HEK293 (cell line): ENCODE results near the gene SKI.

Source experiments
- CTCF ChIA-PET: fragments of 350-600 bp; formaldehyde crosslinking; extraction: SDS; loops from one replicate; lab custom pipeline; 2021; ENCODE audit warnings: antibody characterized with exemption; lab: Yijun Ruan, JAX
- POLR2A ChIA-PET: fragments of 300-600 bp; formaldehyde crosslinking; extraction: SDS; loops from one replicate; lab custom pipeline; 2020; ENCODE audit warnings: antibody characterized with exemption, inconsistent platforms; lab: Yijun Ruan, JAX
- H3K27ac ChIP-seq: fragments of 200-500 bp; sonication (Bioruptor generic); 2 replicates; pipeline ENCODE4 v1.5.1; 2014; ENCODE audit warnings: low read depth, low read length, control low read depth, inconsistent platforms; ENCODE audit errors: extremely low read depth
- H3K36me3 ChIP-seq, 2 experiments: fragments of 200-500 bp in 1 of 2; sonication (Bioruptor generic) in 1 of 2; 1 replicate in 1 of 2; 2 replicates in 1 of 2; pipeline ENCODE4 v1.5.1; 2014 to 2017; ENCODE audit warnings: inconsistent platforms in 2 of 2, low read length in 2 of 2; ENCODE audit not compliant: control insufficient read depth in 2 of 2, insufficient read depth in 1 of 2
- H3K4me1 ChIP-seq: fragments of 200-500 bp; sonication (Bioruptor generic); 2 replicates; pipeline ENCODE4 v1.5.1; 2014; ENCODE audit warnings: mild to moderate bottlenecking, low read length, inconsistent platforms; ENCODE audit not compliant: control insufficient read depth, insufficient read depth
- H3K4me3 ChIP-seq: 2 replicates; pipeline ENCODE4 v1.5.1; 2011; ENCODE audit warnings: low read depth, mild to moderate bottlenecking, control low read depth, low read length, moderate library complexity
- H3K9me3 ChIP-seq: fragments of 200-500 bp; sonication (Bioruptor generic); 2 replicates; pipeline ENCODE4 v1.5.1; 2014; ENCODE audit warnings: low read depth, low read length, inconsistent platforms; ENCODE audit not compliant: control insufficient read depth, insufficient read depth
- KLF9 ChIP-seq: fragments of 450-650 bp; formaldehyde crosslinking; IDR thresholded peaks from 2 replicates; pipeline ENCODE4 v1.5.1; 2016; ENCODE audit warnings: missing biosample characterization, missing genetic modification characterization, low read depth
- PRDM1 ChIP-seq: fragments of 450-650 bp; formaldehyde crosslinking; IDR thresholded peaks from 2 replicates; pipeline ENCODE4; 2016; ENCODE audit warnings: missing biosample characterization, missing genetic modification characterization
- SCRT2 ChIP-seq: fragments of 450-650 bp; formaldehyde crosslinking; IDR thresholded peaks from 2 replicates; pipeline ENCODE4 v1.5.1; 2016; ENCODE audit warnings: missing biosample characterization, missing genetic modification characterization
- ZBTB20 ChIP-seq: fragments of 450-650 bp; formaldehyde crosslinking; IDR thresholded peaks from 2 replicates; pipeline ENCODE4 v1.5.1; 2016; ENCODE audit warnings: missing biosample characterization, missing genetic modification characterization
- ZBTB48 ChIP-seq: fragments of 450-650 bp; formaldehyde crosslinking; IDR thresholded peaks from 2 replicates; pipeline ENCODE4 v1.5.1; 2016; ENCODE audit warnings: missing biosample characterization, missing genetic modification characterization
- ZBTB7A ChIP-seq: fragments of 450-650 bp; formaldehyde crosslinking; IDR thresholded peaks from 2 replicates; pipeline ENCODE4 v1.5.1; 2016; ENCODE audit warnings: low read depth, missing biosample characterization, missing genetic modification characterization
- ZFHX2 ChIP-seq: fragments of 450-650 bp; formaldehyde crosslinking; conservative IDR thresholded peaks from 2 replicates; pipeline ENCODE4 v1.5.1; 2016; ENCODE audit warnings: missing biosample characterization, missing genetic modification characterization
- ZNF248 ChIP-seq: fragments of 450-650 bp; formaldehyde crosslinking; IDR thresholded peaks from 2 replicates; pipeline ENCODE4 v1.5.1; 2017; ENCODE audit warnings: missing biosample characterization, missing genetic modification characterization
- ZNF26 ChIP-seq: fragments of 450-650 bp; formaldehyde crosslinking; IDR thresholded peaks from 2 replicates; pipeline ENCODE4 v1.5.1; 2016; ENCODE audit warnings: missing biosample characterization, missing genetic modification characterization
- ZNF280D ChIP-seq: fragments of 450-650 bp; formaldehyde crosslinking; IDR thresholded peaks from 2 replicates; pipeline ENCODE4 v1.5.1; 2016; ENCODE audit warnings: missing biosample characterization, missing genetic modification characterization
- ZNF423 ChIP-seq: fragments of 450-650 bp; formaldehyde crosslinking; IDR thresholded peaks from 2 replicates; pipeline ENCODE4 v1.5.1; 2016; ENCODE audit warnings: missing biosample characterization, missing genetic modification characterization
- ZNF623 ChIP-seq: fragments of 450-650 bp; formaldehyde crosslinking; IDR thresholded peaks from 2 replicates; pipeline ENCODE4 v1.5.1; 2016; ENCODE audit warnings: missing biosample characterization, missing genetic modification characterization
- TF ChIP-seq, protein P1 (sequence below): fragments of 450-650 bp; formaldehyde crosslinking; IDR thresholded peaks from 2 replicates; pipeline ENCODE4 v1.5.1; 2017; ENCODE audit warnings: missing biosample characterization, missing genetic modification characterization
- TF ChIP-seq, protein P2 (sequence below): fragments of 450-650 bp; formaldehyde crosslinking; IDR thresholded peaks from 2 replicates; pipeline ENCODE4 v1.5.1; 2016; ENCODE audit warnings: missing biosample characterization, missing genetic modification characterization

SKI gene

GRCh38 chr1:2213576-2214505 is 14.3 kb upstream of the SKI start:
- Histone ChIP-seq H3K4me3 (no peak overlapping the region), H3K27ac (peak overlapping the region; percentile 73; the same call in 1 of the 2 replicates)
- no peak for TF ChIP-seq ZBTB7A (tag by site-specific recombination)
- peak; percentile 63; the same call in 1 of the 2 replicates for TF ChIP-seq ZBTB20 (tag by site-specific recombination)
- TF ChIP-seq, all 188 proteins: peak for 1
- H3K4me1 ChIP-seq, result peaks cover 9% of the 10 kb centered on the region
- H3K9me3 ChIP-seq, result no peaks in the 10 kb centered on the region
- ChIA-PET POLR2A (no interaction called here), CTCF (interaction anchor here (0.5 to 1.0 kb wide), 3 partner anchors 18 to 943 kb away, joined by 3 read pairs; no protein-coding TSS in a partner anchor)
- H3K36me3 ChIP-seq, result no peaks in the 10 kb centered on the region

DNA sequence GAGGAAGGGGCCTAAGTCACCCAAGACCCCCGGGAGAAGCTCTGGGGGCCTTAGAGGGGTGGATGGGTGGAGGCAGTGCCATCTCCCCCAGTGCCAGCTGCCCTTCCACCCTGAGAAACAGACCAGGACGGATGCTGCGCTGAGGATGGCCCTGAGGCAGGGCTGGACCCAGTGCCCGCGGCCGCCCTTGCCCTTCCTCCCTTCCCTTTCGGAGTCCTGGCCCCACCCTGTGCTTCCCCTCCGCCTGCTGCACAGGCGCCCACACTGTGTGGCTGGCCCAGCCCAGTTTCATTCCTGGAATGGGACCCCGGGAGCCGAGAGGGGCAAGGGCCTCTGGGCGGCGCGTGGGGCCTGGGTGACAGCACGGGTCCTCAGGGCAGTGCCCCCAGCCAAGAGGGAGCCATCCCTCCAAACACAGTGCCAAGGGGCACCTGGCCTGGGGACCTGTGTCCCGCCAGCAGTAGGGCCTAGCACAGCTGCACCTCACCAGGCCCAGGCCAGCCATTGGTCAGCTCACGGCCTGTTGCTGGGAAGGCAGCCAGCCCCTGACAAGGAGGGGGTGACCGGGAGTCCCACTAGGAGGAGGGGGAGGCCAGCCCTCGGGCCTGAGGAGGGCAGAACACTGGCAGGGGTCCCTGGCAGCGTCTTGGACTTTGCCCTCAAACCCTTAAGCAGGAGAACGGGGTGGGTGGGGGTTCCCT is 13.4 kb upstream of the SKI start:
- no peaks in the 10 kb centered on the region for H3K9me3 ChIP-seq
- no peak overlapping the region for H3K27ac ChIP-seq
- TF ChIP-seq, protein P1, sequence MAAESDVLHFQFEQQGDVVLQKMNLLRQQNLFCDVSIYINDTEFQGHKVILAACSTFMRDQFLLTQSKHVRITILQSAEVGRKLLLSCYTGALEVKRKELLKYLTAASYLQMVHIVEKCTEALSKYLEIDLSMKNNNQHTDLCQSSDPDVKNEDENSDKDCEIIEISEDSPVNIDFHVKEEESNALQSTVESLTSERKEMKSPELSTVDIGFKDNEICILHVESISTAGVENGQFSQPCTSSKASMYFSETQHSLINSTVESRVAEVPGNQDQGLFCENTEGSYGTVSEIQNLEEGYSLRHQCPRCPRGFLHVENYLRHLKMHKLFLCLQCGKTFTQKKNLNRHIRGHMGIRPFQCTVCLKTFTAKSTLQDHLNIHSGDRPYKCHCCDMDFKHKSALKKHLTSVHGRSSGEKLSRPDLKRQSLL (tag by site-specific recombination), result no peak
- 0 out of 2 replicates have a peak, but pooled peaks have one; percentile 6 for TF ChIP-seq ZFHX2 (tag by site-specific recombination)
- 0 out of 2 replicates have a peak, but pooled peaks have one; percentile 9 for TF ChIP-seq SCRT2 (tag by site-specific recombination)
- ChIA-PET CTCF (interaction anchor here (0.5 to 1.0 kb wide), 2 partner anchors 19 to 50 kb away, joined by 3 read pairs; no protein-coding TSS in a partner anchor), POLR2A (no interaction called here)
- H3K36me3 ChIP-seq, result no peaks in the 10 kb centered on the region
- no peak overlapping the region for H3K4me3 ChIP-seq
- H3K4me1 ChIP-seq, result peaks cover 9% of the 10 kb centered on the region

DNA sequence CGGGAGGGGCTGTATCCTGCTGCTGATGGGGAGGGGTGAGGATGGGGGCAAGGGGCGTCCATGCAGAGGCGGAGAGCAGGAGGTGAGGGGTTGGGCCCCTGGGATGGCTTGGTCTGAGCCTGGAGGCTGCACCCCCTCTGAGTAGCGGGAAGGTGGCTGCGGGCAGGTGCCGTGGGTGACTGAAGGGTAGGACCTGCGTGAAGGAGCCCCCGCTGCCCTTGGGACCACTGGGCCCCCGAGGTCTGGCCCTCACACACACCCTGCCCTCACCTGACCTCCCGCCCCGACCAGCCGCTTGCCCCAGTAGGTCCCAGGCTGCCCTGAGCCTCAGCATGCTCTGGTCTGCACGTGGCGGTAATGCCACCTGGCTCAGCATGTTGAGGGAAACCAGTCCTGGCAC is 12.8 kb upstream of the SKI start:
- CTCF ChIA-PET, result interaction anchor here (1.2 kb wide), 1 partner anchor 101 kb away, joined by 3 read pairs; no protein-coding TSS in a partner anchor
- Histone ChIP-seq H3K27ac (no peak overlapping the region), H3K36me3 (no peaks in the 10 kb centered on the region), H3K4me1 (peaks cover 9% of the 10 kb centered on the region), H3K4me3 (no peak overlapping the region), H3K9me3 (no peaks in the 10 kb centered on the region)
- POLR2A ChIA-PET, result no interaction called here
- TF ChIP-seq ZNF248 (tag by site-specific recombination) (no peak), PRDM1 (tag by site-specific recombination) (no peak)
- TF ChIP-seq, protein P1 (tag by site-specific recombination), result no peak

- CTCF ChIA-PET, result interaction anchor here (1.2 kb wide), 1 partner anchor 100 kb away, joined by 3 read pairs; no protein-coding TSS in a partner anchor
- H3K27ac ChIP-seq, result no peak overlapping the region
- H3K36me3 ChIP-seq, result no peaks in the 10 kb centered on the region
- H3K4me1 ChIP-seq, result peaks cover 9% of the 10 kb centered on the region
- POLR2A ChIA-PET, result no interaction called here
- H3K9me3 ChIP-seq, result no peaks in the 10 kb centered on the region
- no peak overlapping the region for H3K4me3 ChIP-seq
- TF ChIP-seq, protein P2, sequence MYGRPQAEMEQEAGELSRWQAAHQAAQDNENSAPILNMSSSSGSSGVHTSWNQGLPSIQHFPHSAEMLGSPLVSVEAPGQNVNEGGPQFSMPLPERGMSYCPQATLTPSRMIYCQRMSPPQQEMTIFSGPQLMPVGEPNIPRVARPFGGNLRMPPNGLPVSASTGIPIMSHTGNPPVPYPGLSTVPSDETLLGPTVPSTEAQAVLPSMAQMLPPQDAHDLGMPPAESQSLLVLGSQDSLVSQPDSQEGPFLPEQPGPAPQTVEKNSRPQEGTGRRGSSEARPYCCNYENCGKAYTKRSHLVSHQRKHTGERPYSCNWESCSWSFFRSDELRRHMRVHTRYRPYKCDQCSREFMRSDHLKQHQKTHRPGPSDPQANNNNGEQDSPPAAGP, result no peak
- TF ChIP-seq KLF9 (tag by site-specific recombination) (no peak), ZBTB48 (no peak), ZNF623 (no peak), ZNF423 (tag by site-specific recombination) (no peak), ZNF280D (tag by site-specific recombination) (no peak), ZNF26 (tag by site-specific recombination) (no peak)
Observed at GRCh38 chr1:2215909-2216766, 12.0 kb upstream of the SKI start.
